Measurements from ENCODE around the gene ABCA7.
A peak's percentile ranks its signal among the peaks of the same experiment; 100 is the strongest.
"Not testable (repeated sequence)": the region's sequence is repeated elsewhere in the genome, so short reads cannot be mapped to it uniquely, and the experiment has no call there.

The ABCA7 gene

GRCh38 chr19:1019980-1020867 is 19.7 kb upstream of the ABCA7 start:
- no peak for DNase-seq
- intact Hi-C loops (cut with DNase I; ENCODE audit: low total_unique reads): loop anchor here (5.0 to 10.0 kb wide), 2 partner anchors 82 to 155 kb away; partner anchors contain the start of genes GPX4 and SBNO2
- Histone ChIP-seq H3K4me3 (peak overlapping the region; percentile 91 to 96), H3K27ac (peak overlapping the region; percentile 91), H3K36me3 (peaks cover 0 to 7% (median 0%) of the 10 kb centered on the region in 3 donors), H3K9me3 (no peaks in the 10 kb centered on the region), H3K4me1 (peaks cover 12 to 82% (median 63%) of the 10 kb centered on the region in 4 donors), H3K27me3 (no peaks in the 10 kb centered on the region)
- no peak for TF ChIP-seq CTCF (IDR thresholded peaks at IDR 0.05)

- H3K4me3 ChIP-seq: peak within 1 kb of the TSS; percentile 91 to 96
- peak in 1 of 2 experiments; percentile 21 for TF ChIP-seq CTCF (IDR thresholded peaks at IDR 0.05)
- H3K9me3 ChIP-seq: no peaks in the 10 kb centered on the region
- H3K36me3 ChIP-seq: peaks cover 0 to 7% (median 0%) of the 10 kb centered on the region in 3 donors
- H3K4me1 ChIP-seq: peaks cover 12 to 82% (median 60%) of the 10 kb centered on the region in 4 donors
- intact Hi-C loops (cut with DNase I; ENCODE audit: low total_unique reads): loop anchor here (5.0 kb wide), 1 partner anchor 81 kb away; the partner anchor contains the start of gene GPX4
- no peaks in the 10 kb centered on the region for H3K27me3 ChIP-seq
- peak within 1 kb of the TSS; percentile 91 for H3K27ac ChIP-seq
- DNase-seq: peak; percentile 98 to 99
These were observed 19.0 kb upstream of the ABCA7 start, which contains the start of gene TMEM259 for GRCh38 chr19:1020868-1021425. TSS of gene TMEM259 (minus strand) at chr19:1021123. CDS start at chr19:1020996, 127 bp downstream.

GRCh38 chr19:1023883-1024188 is 16.1 kb upstream of the ABCA7 start:
- intact Hi-C loops (cut with DNase I; ENCODE audit: low total_unique reads): loop anchor here (5.0 kb wide), 1 partner anchor 78 kb away; the partner anchor contains the start of gene GPX4
- H3K4me1 ChIP-seq: peaks cover 9 to 59% (median 38%) of the 10 kb centered on the region in 4 donors
- not testable (repeated sequence) for H3K4me3 ChIP-seq, H3K27me3 ChIP-seq, H3K9me3 ChIP-seq, DNase-seq, H3K36me3 ChIP-seq
- H3K27ac ChIP-seq: peak overlapping the region in 1 of 2 donors; percentile 91

GRCh38 chr19:1025080-1025479 is 14.8 kb upstream of the ABCA7 start:
- H3K36me3 ChIP-seq; intact Hi-C loops (cut with DNase I; ENCODE audit: low total_unique reads); H3K27me3 ChIP-seq; DNase-seq; H3K4me3 ChIP-seq; H3K9me3 ChIP-seq: not testable (repeated sequence)
- H3K4me1 ChIP-seq: peaks cover 0 to 54% (median 38%) of the 10 kb centered on the region in 4 donors
- peak overlapping the region; percentile 98 to 99 for H3K27ac ChIP-seq

GRCh38 chr19:1025960-1026782 is 13.7 kb upstream of the ABCA7 start, which contains the start of gene CNN2:
TSS of gene CNN2 (plus strand) at chr19:1026608. CDS start at chr19:1026662, 54 bp downstream.
- peaks cover 0 to 62% (median 42%) of the 10 kb centered on the region in 4 donors for H3K4me1 ChIP-seq
- peaks cover 0 to 15% (median 0%) of the 10 kb centered on the region in 3 donors for H3K36me3 ChIP-seq
- H3K9me3 ChIP-seq: no peaks in the 10 kb centered on the region
- DNase-seq: peak; percentile 77 to 92
- intact Hi-C loops (cut with DNase I; ENCODE audit: low total_unique reads): no loop called here
- H3K27me3 ChIP-seq: no peaks in the 10 kb centered on the region
- no peak for TF ChIP-seq CTCF (IDR thresholded peaks at IDR 0.05)
- peak within 1 kb of the TSS; percentile 98 to 99 for H3K27ac ChIP-seq
- H3K4me3 ChIP-seq: peak within 1 kb of the TSS; percentile 81 to 94

Data from tibial artery (tissue), 4 donors.